Measurements from ENCODE around the gene DST. TPM values are rescaled to one million over a fixed set of nuclear protein-coding genes. Genes with fewer than 3 reads are reported as not detected.

DST gene
- total RNA-seq, 1 donor from 2014 or later = 243 TPM

DNA sequence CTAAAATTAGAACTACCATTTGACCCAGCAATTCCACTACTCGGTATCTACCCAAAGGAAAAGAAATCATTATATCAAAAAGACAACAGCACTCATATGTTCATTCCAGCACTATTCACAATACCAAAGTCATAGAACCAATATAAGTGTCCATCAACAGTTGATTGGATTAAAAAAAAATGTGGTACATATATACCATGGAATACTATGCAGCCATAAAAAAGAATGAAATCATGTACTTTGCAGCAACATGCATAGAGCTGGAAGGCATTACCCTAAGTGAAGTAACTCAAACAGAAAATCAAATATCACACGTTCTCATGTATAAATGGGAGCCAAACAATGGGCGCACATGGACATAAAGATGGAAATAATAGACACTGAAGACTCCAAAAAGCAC, 163.3 kb downstream of the DST start:
- ATAC-seq (no peak), DNase-seq (ENCODE audit: missing footprints) (no peak)
- intact Hi-C loops (cut with DNase I) = no loop called here

DNA sequence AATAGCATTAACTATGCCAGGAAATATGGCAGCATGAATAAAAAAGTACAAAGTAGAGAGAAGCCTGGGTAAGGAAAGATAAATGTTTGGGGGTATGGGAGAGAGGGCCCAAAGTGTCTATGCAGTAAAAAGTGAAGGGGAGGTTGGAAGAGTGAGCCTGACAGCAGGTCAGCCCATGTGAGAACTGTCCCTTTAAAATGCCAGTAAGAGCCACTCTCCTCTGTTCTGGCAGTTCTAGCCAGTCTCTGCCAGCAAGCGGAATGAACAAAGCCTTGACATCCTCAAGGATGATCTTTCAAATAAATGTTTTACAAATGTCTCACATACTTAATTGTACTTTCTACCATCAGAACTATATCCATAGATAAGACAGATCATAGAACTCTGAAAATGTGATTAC, 164.5 kb downstream of the DST start:
- ATAC-seq (no peak), DNase-seq (ENCODE audit: missing footprints) (no peak)
- intact Hi-C loops (cut with DNase I) = no loop called here

DNA sequence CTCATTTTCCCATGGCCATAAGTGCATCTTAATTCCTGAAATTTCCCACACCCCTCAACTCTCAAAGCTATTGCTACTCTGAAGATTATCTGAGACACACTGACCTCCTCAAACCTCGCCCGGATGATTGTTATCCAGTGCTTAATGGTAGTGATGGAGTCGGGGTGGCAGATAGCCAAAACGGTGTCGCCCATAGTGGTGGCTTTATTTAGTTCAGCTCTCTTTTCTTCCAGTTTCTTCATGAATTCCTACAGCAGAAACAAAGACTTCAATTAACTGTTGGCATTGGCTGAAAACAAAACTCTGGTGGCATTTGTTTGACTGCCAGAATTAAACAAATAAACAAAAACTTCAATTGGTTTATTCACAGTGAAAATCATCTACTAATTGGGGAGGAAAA, 165.4 kb downstream of the DST start:
- ATAC-seq = no peak
- DNase-seq (ENCODE audit: missing footprints) = no peak
- intact Hi-C loops (cut with DNase I) = no loop called here

DNA sequence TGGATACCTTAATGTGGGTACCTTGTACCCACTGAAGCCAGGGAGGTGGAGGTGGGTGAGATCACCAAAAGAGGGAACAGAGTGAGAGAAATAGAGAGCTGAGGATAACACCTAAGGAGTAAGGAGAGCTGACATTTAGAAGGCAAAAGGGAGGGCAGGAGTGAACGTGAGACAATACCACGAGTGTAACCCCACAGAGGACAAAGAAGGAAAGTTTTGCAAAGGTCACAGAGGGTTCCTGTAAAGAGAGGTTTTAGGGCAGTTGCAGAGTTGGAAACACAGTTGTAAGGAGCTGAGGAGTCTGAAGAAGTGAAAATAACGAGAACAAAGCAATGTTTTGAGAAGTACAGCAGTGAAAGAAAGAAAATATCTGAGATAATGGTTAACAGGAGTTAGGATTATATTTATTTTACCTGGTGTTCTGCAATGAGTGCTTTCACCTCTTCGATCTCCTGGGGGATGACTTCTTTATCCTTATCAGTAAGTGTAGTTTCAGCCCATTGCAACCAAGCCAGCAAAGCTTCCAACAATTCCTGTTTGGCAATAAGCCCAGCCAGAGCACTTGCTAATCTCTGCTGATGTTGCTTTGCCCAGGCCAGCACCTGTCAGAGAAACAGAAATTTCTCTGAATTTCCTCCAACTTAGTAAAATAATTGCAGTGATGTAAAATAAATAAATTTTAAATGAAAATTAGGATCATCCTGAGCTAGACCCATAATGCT, 166.8 kb downstream of the DST start:
- ATAC-seq (peak; percentile 66), DNase-seq (ENCODE audit: missing footprints) (no peak)
- intact Hi-C loops (cut with DNase I) = no loop called here

DNA sequence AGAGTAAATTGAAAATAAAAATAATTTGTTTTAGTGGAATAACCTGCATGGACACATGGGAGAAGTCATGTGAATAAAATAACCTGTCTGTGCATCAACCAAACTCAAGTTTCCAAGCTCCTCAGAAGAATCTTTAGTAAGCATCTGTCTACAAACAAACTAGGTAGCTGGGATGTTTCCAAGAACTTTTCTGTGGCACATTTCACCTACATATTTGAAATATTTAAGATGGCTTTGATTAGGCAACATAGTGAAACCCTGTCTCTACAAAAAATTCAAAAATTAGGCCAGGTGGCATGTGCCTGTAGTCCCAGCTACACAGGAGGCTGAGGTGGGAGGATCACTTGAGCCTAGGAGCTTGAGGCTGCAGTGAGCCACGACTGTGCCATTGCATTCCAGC, 168.2 kb downstream of the DST start:
- no peak for DNase-seq (ENCODE audit: missing footprints)
- intact Hi-C loops (cut with DNase I) = no loop called here
- ATAC-seq = no peak

DNA sequence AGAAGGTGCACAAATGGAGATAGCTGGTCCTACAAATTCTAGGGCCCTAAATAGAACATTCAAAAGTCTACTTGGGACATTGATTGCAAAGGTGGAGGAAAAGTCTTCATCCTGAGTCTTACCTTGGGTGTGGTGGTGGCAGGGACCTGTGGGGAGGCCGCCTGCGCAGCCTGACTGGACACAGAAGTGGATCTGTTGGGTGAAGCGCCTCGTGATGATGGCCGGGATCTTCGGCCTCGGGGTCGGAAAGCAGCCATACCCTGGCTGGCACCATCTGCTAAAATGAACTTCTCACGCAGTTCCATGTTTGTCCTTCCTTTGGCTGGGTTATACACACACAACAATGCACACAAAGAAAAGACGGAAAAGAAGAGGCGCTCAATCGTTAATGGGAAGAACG, 179.2 kb downstream of the DST start:
- no peak for DNase-seq (ENCODE audit: missing footprints)
- intact Hi-C loops (cut with DNase I) = no loop called here

DNA sequence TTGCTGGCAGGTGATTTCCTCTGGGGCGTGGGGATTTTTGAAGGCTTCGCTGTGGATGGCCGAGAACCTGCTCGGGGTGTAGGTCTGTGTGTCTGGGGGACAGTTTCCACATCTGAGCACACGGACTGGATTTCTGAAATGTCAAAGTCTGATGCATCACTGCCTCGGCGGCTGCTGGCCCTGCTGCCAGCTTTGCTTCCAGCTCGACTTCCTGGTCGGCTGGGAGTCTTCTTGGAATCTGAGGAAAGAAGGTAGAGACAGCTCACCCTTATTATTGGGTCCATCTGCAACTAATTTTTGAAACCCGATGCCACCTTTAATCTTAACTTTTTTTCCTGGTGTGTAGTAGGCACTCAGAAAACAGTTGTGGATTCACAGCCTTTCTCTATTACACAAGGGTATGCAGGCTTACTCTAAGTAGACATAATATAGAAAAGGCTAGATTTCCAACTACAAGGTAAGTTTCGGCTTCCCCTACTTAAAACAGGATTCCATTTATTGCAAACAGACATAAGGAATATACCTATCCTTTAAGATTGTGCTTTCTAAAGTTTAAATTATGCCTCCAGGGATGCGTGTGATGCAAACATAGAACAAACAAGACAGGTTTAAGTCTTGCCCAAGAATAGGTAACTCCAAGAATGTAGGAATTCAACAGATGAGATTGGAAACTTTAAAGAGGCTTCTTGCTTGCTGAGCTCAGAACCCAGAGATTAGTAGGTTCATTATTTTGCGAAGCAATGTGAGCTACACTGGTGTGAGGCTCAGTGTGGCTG, 183.5 kb downstream of the DST start:
- intact Hi-C loops (cut with DNase I) = no loop called here
- no peak for DNase-seq (ENCODE audit: missing footprints)
- ATAC-seq = no peak

More for the DNA sequence above, 179.2 kb downstream of the DST start:
- ATAC-seq = no peak

DNA sequence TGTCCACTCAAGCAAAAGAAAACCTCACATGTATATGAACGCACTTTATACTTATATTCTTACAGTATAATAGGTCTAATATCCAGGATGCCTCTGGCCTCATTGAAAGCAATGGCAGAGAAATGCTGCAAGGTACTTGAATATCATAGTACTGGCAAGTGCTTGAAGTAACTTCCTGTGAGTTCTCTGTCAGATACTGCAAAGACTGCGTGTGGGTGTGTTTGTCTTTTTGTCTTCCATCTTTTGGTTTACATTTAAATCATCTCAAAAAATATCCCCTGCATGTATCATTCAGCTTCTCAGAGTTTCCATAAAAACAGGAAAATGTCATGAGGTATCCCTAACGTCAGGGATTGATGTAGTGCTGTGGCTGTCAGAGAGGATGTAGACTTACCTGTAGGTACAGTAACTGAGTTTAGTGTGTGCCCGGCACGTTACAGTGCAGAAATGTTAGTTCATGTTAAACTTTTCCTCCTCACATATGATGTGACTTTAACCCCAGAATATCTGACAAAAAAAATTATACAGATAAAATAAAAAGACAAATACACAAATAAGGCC, 184.3 kb downstream of the DST start:
- DNase-seq (ENCODE audit: missing footprints) (no peak), ATAC-seq (no peak)
- intact Hi-C loops (cut with DNase I) = no loop called here

DNA sequence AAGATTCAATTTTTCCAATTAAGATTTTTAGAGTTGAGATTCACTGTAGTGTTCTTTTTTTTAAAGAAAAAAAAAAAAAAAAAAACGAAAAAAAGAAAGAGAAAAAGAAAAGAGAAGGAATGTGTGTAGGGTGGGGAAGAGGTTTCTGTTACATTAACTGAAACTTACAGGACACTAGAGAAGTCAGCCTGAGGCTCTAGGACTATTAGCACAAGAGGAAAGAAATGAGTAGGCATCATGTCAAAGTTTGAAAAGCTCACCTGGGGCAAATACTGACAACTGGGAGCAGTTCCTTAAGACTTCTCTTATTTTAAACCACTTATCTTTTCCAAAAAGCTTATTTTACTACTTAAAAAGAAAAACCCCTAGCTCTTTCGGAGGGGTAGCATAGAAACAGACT, 185.9 kb downstream of the DST start:
- intact Hi-C loops (cut with DNase I) = no loop called here
- DNase-seq (ENCODE audit: missing footprints) (no peak), ATAC-seq (no peak)

DNA sequence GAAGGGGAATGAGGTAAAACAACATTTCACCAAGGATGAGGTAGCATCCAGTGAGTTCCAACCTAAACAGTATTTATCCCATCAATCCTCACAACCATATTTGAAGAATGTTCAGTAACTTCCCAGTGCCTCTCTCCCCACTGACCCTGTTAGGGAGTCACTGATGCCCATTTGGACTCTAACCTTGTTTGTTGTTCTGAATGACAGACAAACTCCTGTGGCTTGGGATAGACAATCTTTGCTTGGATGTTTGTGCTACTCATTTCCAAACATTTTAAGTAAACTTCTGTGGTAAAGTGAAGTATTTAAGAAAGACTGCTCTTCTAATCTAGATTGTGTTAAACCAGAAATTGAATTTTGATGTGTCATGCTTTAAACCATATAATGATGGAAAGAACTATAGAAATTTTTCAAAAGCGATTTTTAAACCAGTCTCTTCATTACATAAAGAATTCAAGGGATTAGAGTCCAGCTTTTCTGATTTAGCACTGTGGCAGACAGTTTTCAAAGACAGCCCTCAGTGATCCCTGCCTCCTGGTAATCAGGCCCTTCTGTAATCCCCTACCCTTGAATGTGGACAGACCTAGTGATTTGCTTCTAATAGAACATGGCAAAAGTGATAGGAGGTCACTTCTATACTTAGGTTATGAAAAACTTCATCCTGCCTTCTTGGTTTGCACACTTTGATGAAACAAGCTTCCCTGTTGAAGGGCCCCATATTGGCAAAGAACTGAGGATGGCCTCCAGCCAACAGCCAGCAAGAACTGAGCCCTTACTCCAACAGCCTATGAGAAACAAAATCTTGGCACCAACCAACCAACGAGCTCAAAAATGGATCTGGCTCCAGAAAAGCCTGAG, 191.6 kb downstream of the DST start:
- ATAC-seq (peak; percentile 86), DNase-seq (ENCODE audit: missing footprints) (peak; percentile 82)
- intact Hi-C loops (cut with DNase I) = loop anchor here (2.0 kb wide), 1 partner anchor 80 kb away; no protein-coding TSS in a partner anchor

DNA sequence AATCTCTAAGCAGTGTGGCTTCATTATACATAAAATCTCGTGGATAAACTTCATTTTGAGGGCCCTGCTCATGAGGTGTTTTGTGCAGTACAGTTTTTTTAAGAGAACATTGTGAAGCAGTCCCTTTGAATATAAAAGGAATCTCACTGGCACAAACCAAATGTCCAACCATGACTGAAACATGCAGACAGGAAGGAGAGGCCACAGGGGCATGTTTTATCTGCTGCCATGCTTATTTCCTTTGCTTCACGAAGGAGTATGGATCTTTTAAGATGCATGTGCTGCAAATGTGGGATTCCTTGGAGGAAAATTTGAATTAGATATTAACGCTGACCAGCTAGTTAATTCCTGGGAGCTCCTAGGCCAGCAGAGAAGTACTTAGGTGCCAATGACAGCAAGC, 192.3 kb downstream of the DST start:
- no peak for ATAC-seq
- intact Hi-C loops (cut with DNase I) = loop anchor here (2.0 kb wide), 1 partner anchor 80 kb away; no protein-coding TSS in a partner anchor

DNA sequence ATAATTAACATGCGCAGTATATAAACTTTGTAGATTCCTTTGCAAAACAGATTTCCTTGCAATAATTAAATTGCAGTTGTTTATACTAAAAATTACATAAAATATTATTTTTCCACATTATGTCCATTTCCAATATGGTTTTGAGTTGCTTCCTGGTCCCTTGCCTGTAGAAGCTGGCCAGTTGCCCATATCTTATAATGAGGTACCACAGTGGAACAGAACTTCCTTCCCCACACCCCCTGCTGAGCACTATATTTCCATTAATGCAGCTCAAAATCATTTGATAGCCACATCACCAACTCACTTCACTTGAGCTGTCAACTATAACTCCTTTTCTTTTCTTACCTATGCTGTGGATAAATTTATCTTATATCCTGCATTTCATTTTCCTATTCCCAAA, 194.6 kb downstream of the DST start:
- intact Hi-C loops (cut with DNase I) = no loop called here
- no peak for ATAC-seq
- DNase-seq (ENCODE audit: missing footprints) = no peak

More for the DNA sequence above, 192.3 kb downstream of the DST start:
- no peak for DNase-seq (ENCODE audit: missing footprints)

DNA sequence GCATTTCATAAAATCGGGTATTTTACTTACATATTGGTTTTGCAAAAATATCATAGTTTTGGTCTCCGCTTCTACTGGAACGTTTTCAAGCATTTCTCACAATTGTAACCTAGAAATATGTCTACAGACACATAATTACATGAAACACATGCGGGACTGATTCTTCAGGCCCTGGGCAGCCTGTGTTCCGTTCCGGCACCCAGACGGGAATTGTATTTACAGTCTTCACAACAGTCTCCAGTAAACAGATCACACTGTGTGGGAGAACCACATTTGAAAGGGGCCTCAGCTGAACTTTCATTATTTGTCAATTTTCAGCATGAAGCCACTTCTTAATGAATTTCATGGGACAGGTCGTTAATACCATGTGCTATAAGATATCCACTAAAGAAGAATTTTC, 196.9 kb downstream of the DST start:
- ATAC-seq (peak; percentile 85), DNase-seq (ENCODE audit: missing footprints) (no peak)
- intact Hi-C loops (cut with DNase I) = no loop called here

DNA sequence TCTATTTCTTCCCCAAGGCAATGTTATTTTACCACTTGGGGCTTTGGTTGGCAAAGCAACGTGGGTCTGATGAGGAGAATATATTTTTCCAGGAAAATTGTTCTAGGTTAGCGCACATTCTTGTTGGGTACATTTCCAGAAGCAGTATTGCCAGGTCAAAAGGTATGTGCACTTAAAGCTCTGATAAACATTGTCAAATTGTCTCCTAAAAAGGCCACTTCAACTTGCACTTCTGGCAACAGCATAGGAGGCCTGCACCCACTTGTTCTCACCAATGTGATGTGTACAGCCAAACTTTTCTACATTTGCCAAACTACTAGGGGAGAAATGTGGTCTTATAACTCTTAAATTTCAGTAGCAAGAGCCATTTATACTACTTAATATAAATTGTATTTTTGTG, 197.8 kb downstream of the DST start:
- peak; percentile 36 for ATAC-seq
- intact Hi-C loops (cut with DNase I) = no loop called here
- no peak for DNase-seq (ENCODE audit: missing footprints)

DNA sequence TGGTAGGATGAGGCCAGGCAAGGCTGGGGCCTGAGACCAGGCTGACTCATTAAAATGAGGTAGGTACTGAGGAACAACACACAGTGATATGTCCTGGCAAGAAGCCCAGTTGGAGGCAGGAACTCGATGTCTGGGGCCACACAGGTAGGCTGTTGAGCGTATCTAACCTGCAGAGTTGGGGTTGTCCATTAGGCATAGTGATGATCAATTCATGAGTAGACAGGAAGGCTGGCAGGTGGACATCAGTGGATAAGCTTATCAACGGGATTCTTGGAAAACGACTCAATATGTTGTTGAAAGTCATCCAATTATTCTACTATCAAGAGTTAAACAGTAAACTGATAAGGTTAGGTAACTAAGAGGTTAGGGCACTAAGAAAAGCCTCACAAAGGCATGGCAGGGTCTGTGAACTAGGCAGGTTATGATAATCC, 202.1 kb downstream of the DST start:
- intact Hi-C loops (cut with DNase I) = no loop called here
- DNase-seq (ENCODE audit: missing footprints) (no peak), ATAC-seq (no peak)

DNA sequence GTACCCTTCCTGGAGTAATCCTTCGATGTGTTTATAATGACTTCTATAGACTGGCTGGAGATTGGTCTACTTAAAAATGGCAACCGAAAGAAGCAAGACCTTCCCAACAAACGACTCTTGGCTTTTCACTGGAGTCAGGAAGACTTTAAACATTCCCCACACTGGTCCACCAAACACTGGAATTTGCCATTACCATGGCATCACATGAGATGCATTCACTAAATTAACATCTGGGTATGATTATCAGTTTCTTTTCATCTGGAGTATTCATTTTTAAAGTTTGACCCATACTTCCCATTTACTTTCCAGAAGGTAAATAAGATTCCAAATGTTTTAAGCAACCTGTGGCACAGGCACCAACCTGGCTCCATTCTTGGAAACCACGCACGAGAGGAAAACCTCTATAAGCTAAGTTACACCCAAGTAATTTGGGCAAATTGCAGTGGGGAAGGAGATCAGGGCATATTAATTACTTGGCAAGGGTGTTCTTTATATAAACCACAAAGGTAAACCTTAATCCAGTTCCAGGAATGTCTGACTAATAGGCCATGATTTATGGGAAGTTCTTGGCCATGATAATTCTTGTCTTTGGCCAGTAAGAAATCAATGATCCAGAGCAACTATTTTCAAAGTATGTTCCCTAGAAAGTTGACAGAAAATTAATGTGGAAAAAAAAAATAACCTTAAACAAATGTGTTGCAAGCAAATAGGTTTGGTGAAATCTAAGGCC, 205.4 kb downstream of the DST start:
- ATAC-seq (no peak), DNase-seq (ENCODE audit: missing footprints) (no peak)
- intact Hi-C loops (cut with DNase I) = no loop called here

DNA sequence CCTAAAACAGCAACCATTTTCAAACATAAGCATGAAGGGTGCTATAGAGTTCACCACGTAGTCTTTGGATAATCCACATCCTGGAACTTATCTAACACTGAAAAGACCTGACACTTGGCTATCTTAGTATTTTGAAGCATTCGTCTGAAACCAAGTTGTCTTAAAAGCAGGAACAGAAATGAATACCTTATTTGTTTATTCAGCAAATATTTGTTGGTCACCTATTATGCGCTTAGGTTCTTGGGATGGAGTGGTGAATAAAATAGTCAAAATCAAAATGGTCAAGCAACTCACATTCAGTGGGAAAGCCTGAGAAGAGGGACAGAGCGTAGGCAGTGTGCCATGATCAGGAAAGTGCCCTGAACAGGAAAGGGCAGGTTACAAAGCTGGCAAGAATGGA, 206.9 kb downstream of the DST start:
- intact Hi-C loops (cut with DNase I) = no loop called here
- no peak for DNase-seq (ENCODE audit: missing footprints)
- no peak for ATAC-seq

DNA sequence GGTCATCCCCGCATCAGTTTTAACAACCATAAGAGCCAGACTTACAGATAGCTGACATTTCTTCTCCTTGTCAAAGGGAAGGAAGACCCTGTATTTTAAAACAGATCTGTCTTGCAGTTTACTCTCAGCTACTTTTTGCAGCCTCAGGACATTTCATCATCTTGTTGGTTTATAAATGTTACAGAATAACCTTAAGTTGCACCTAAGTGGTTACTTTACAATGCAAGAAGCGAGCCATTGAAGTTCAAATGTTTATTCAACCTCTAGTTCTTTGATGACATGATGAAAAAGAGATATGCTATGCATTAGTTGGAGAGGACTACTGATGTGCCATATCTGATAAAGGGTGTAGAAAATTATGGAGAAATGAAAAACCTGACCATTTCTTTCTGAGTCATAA, 207.4 kb downstream of the DST start:
- DNase-seq (ENCODE audit: missing footprints) (no peak), ATAC-seq (no peak)
- intact Hi-C loops (cut with DNase I) = no loop called here

DNA sequence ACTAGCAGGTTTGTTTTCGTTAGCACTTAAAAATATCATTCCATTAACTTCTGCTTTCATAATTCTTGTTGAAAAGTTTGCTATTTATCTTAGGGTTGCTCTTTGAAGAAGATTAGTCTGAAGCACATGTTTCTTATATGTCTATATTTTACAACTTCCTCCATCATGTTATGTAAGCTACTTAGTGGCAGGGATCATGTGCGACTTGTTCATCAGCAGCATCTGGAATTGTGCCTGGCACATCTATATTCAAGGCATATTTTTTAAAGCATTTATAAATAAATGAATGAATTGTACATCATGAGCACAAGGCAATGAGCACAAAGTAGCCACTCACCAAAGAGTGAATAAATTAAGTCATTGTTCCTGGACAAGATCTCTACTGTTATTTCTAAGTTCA, 208.1 kb downstream of the DST start:
- ATAC-seq (no peak), DNase-seq (ENCODE audit: missing footprints) (no peak)
- intact Hi-C loops (cut with DNase I) = no loop called here
